Measurements from ENCODE around the gene ABLIM3.

The ABLIM3 gene

GRCh38 chr5:149141224-149141956 is at the start of gene ABLIM3:
Gene ABLIM3 (plus strand): TSS chr5:149141493. CDS start chr5:149142096, 603 bp downstream.
- peak in 51 of 56 donors; percentile 6 to 86 (median 55) for DNase-seq

GRCh38 chr5:149093625-149094024 is 47.7 kb upstream of the ABLIM3 start:
- DNase-seq: no peak

- DNase-seq: no peak
Observed at GRCh38 chr5:149094996-149095395, 46.3 kb upstream of the ABLIM3 start.

- DNase-seq: no peak
Observed at GRCh38 chr5:149099920-149100319, 41.4 kb upstream of the ABLIM3 start.

- DNase-seq: no peak
Observed at GRCh38 chr5:149100331-149100730, 41.0 kb upstream of the ABLIM3 start.

GRCh38 chr5:149108651-149109280 is 32.5 kb upstream of the ABLIM3 start:
- DNase-seq: no peak

- no peak for DNase-seq
Observed at GRCh38 chr5:149110406-149110805, 30.9 kb upstream of the ABLIM3 start.

- DNase-seq: no peak
Observed at GRCh38 chr5:149113669-149114068, 27.6 kb upstream of the ABLIM3 start.

GRCh38 chr5:149114403-149115312 is 26.6 kb upstream of the ABLIM3 start:
- DNase-seq: peak in 51 of 56 donors; percentile 5 to 82 (median 53)

- no peak for DNase-seq
Observed at GRCh38 chr5:149117970-149118369, 23.3 kb upstream of the ABLIM3 start.

- DNase-seq: no peak
Observed at GRCh38 chr5:149118463-149118862, 22.8 kb upstream of the ABLIM3 start.

GRCh38 chr5:149121145-149121544 is 20.1 kb upstream of the ABLIM3 start:
- no peak for DNase-seq

GRCh38 chr5:149123211-149123610 is 18.1 kb upstream of the ABLIM3 start:
- no peak for DNase-seq

GRCh38 chr5:149125386-149125891 is 15.9 kb upstream of the ABLIM3 start:
- no peak for DNase-seq

- DNase-seq: no peak
Observed at GRCh38 chr5:149126906-149127305, 14.4 kb upstream of the ABLIM3 start.

- DNase-seq: no peak
Observed at GRCh38 chr5:149127394-149127955, 13.8 kb upstream of the ABLIM3 start.

- DNase-seq: peak in 6 of 56 donors; percentile 1 to 29 (median 10)
Observed at GRCh38 chr5:149128023-149128875, 13.0 kb upstream of the ABLIM3 start.

GRCh38 chr5:149129181-149129580 is 12.1 kb upstream of the ABLIM3 start:
- no peak for DNase-seq

GRCh38 chr5:149130121-149130914 is 11.0 kb upstream of the ABLIM3 start:
- DNase-seq: no peak
